Endothelial cell of umbilical vein (primary cell): ENCODE measurements around the gene NEAT1. TPM values are rescaled to one million over a fixed set of nuclear protein-coding genes. Genes with fewer than 3 reads are reported as not detected.

ENCODE experiments used
- BruUV-seq: library from RNA; stranded (reverse); fragments of 400-500 nt; replicated peaks from 2 replicates; lab custom pipeline; 2021; lab: Mats Ljungman, UMichigan
- CTCF ChIA-PET: fragments of 300-600, 350-600 bp; sonication (Branson Sonifier 250); formaldehyde crosslinking; loops from one replicate; lab custom pipeline; 2021; ENCODE audit warnings: antibody characterized with exemption, inconsistent platforms; lab: Charles Lee
- POLR2A ChIA-PET: fragments of 300-600, 350-600 bp; sonication (Branson Sonifier 250); formaldehyde crosslinking; loops from one replicate; lab custom pipeline; 2021; ENCODE audit warnings: antibody characterized with exemption, inconsistent platforms; lab: Charles Lee
- DNase-seq: peaks from one replicate; pipeline ENCODE4 v3.0.0-alpha.2; 2011; ENCODE audit warnings: low read depth, low spot score
- FAIRE-seq: peaks from 2 replicates; lab custom pipeline; 2011; peaks lifted over from hg19 to GRCh38; lab: Jason Lieb, UNC
- H2AFZ ChIP-seq: 2 replicates; pipeline ENCODE4 v1.6.0; 2012; ENCODE audit warnings: low read depth, low read length, control low read depth, inconsistent platforms
- H3K27ac ChIP-seq: 2 replicates; pipeline ENCODE4 v1.5.1; 2011; ENCODE audit warnings: low read depth, mild to moderate bottlenecking, control low read depth, low read length, moderate library complexity; ENCODE audit not compliant: insufficient read depth
- H3K27me3 ChIP-seq, 2 experiments: 2 replicates each; pipeline versions ENCODE4 v1.6.0 to v1.6.1; 2011; ENCODE audit warnings: low read length in 2 of 2, mixed read lengths in 1 of 2; ENCODE audit not compliant: control insufficient read depth in 2 of 2, insufficient read depth in 2 of 2
- H3K36me3 ChIP-seq, 2 experiments: 2 replicates in 1 of 2; 3 replicates in 1 of 2; pipeline ENCODE4 v1.5.1; 2011; ENCODE audit warnings: low read length in 2 of 2, mild to moderate bottlenecking in 1 of 2, moderate library complexity in 1 of 2; ENCODE audit not compliant: control insufficient read depth in 2 of 2, insufficient read depth in 2 of 2; ENCODE audit errors: extremely low read depth in 1 of 2
- H3K4me1 ChIP-seq: 3 replicates; pipeline ENCODE4 v1.5.1; 2011; ENCODE audit warnings: mild to moderate bottlenecking, low read length; ENCODE audit not compliant: control insufficient read depth, insufficient read depth; ENCODE audit errors: extremely low read depth
- H3K4me2 ChIP-seq: 2 replicates; pipeline ENCODE4 v1.6.1; 2011; ENCODE audit warnings: low read length, control low read depth, mixed read lengths; ENCODE audit not compliant: insufficient read depth
- H3K4me3 ChIP-seq, 3 experiments: fragments of 200-600 bp in 1 of 3; sonication (generic), shearing (Covaris generic) in 1 of 3; replicated peaks in 1 of 3; 2 replicates each; pipeline ENCODE4 v1.5.1; 2011 to 2016; ENCODE audit warnings: control low read depth in 3 of 3, low read length in 3 of 3, mild to moderate bottlenecking in 2 of 3, inconsistent platforms in 1 of 3, low read depth in 1 of 3, moderate library complexity in 1 of 3; ENCODE audit not compliant: insufficient read depth in 1 of 3
- H3K79me2 ChIP-seq: 2 replicates; pipeline ENCODE4 v1.6.0; 2012; ENCODE audit warnings: low read length, inconsistent platforms; ENCODE audit not compliant: control insufficient read depth, insufficient read depth
- H3K9ac ChIP-seq: replicated peaks from 2 replicates; pipeline ENCODE3; 2011; ENCODE audit warnings: low read length, control low read depth; ENCODE audit not compliant: insufficient read depth; ENCODE audit errors: extremely low read depth
- H3K9me1 ChIP-seq: replicated peaks from 3 replicates; pipeline ENCODE4 v1.6.0; 2011; ENCODE audit warnings: mild to moderate bottlenecking, low read length; ENCODE audit not compliant: control insufficient read depth, insufficient read depth; ENCODE audit errors: extremely low read depth
- H3K9me3 ChIP-seq: replicated peaks from 2 replicates; pipeline ENCODE4 v1.5.1; 2012; ENCODE audit warnings: low read length, inconsistent platforms; ENCODE audit not compliant: control insufficient read depth, insufficient read depth
- H4K20me1 ChIP-seq: replicated peaks from 2 replicates; pipeline ENCODE3; 2011; ENCODE audit warnings: mild to moderate bottlenecking, low read length; ENCODE audit not compliant: control insufficient read depth, insufficient read depth; ENCODE audit errors: extremely low read depth
- JUN ChIP-seq: IDR thresholded peaks from 2 replicates; pipeline ENCODE4 v1.6.1; 2011; ENCODE audit warnings: borderline replicate concordance, low read depth; ENCODE audit not compliant: insufficient read length, insufficient read depth
- MAX ChIP-seq: IDR thresholded peaks from 2 replicates; pipeline ENCODE4 v1.6.1; 2011; ENCODE audit not compliant: insufficient read depth, insufficient read length
- MYC ChIP-seq: IDR thresholded peaks from one replicate; pipeline ENCODE4 v1.6.1; 2011; ENCODE audit warnings: mild to moderate bottlenecking, low read depth, low read length
- POLR2A ChIP-seq: IDR thresholded peaks from 2 replicates; pipeline ENCODE4 v1.6.1; 2012; ENCODE audit warnings: low read depth, mild to moderate bottlenecking, control low read depth, low read length
- POLR2AphosphoS5 ChIP-seq: IDR thresholded peaks from 2 replicates; pipeline ENCODE4 v1.6.1; 2012; ENCODE audit warnings: low read depth, mild to moderate bottlenecking, control low read depth, low read length, moderate library complexity; ENCODE audit not compliant: insufficient read depth
- dilution Hi-C: fragments of 300-500 bp; cut with MboI; formaldehyde crosslinking; loops from one replicate; pipeline ENCODE4 v1.15.0; 2019; ENCODE audit warnings: low sequenced_read_pairs; ENCODE audit not compliant: extremely low pct_ligation_motif_present
- intact Hi-C: fragments of 100-400 bp; cut with micrococcal nuclease; formaldehyde crosslinking; loops from one replicate; pipeline ENCODE4 v1.10.0; 2022
- polyA plus RNA-seq, 4 experiments: library from polyadenylated mRNA; depleted of rRNA in 3 of 4; stranded (reverse) in 3 of 4; unstranded in 1 of 4; fragments of >200 nt; gene quantifications; 2 replicates each; pipeline versions ENCODE4 v1.2.1 to v1.2.3, GENCODE V29; 2011 to 2012; ENCODE audit warnings: missing spikeins in 1 of 4
- total RNA-seq: library from RNA; stranded (reverse); gene quantifications from 2 replicates; pipeline ENCODE4 v1.2.3, GENCODE V29; 2021
- TF ChIP-seq, protein P1 (sequence below), 2 donors: IDR thresholded peaks; 1 replicate in 1 of 2; 2 replicates in 1 of 2; pipeline ENCODE4 v1.5.1; 2011; ENCODE audit warnings: low read length in 2 of 2, mild to moderate bottlenecking in 2 of 2, moderate library complexity in 2 of 2, control low read depth in 1 of 2, inconsistent platforms in 1 of 2, low read depth in 1 of 2; ENCODE audit not compliant: insufficient read depth in 1 of 2; ENCODE audit errors: extremely low read depth in 1 of 2

Gene NEAT1
- total and polyA plus RNA-seq, 2 donors (not counting 3 experiments of a cell fraction or from before 2014, with no cell fraction given) = 34.4 to 957 TPM

DNA sequence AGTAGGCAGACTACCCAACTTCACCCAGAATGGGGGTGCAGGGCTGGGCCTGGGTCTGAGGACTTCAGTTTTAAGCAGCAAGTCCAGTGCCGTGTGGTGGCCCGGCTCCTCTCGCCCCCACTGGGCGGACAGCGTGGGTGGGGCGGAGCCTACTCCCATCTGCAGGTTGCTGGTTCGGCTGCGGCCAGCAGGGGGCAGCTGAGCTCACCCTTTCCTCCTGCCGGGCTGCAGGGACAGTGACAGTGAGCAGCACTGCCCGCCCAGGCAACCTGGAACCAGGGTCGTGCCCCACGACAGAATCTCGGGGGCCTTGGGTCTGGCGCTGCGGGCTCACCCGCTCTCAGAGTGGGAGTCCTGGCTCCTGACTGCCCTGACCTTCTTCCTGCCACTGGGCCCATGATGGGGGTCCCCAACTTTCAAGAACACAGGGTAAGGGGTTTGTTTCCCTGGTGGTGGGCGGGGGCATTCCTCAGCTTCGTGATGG, 6.2 kb upstream of the NEAT1 start:
- H3K4me3 ChIP-seq = no peak overlapping the region
- H3K79me2 ChIP-seq = peaks cover 24% of the 10 kb centered on the region
- peak; percentile 86 for DNase-seq
- TF ChIP-seq JUN (no peak), MAX (no peak), MYC (peak; percentile 48), POLR2AphosphoS5 (peak; percentile 70), POLR2A (peak; percentile 47)
- TF ChIP-seq, protein P1, sequence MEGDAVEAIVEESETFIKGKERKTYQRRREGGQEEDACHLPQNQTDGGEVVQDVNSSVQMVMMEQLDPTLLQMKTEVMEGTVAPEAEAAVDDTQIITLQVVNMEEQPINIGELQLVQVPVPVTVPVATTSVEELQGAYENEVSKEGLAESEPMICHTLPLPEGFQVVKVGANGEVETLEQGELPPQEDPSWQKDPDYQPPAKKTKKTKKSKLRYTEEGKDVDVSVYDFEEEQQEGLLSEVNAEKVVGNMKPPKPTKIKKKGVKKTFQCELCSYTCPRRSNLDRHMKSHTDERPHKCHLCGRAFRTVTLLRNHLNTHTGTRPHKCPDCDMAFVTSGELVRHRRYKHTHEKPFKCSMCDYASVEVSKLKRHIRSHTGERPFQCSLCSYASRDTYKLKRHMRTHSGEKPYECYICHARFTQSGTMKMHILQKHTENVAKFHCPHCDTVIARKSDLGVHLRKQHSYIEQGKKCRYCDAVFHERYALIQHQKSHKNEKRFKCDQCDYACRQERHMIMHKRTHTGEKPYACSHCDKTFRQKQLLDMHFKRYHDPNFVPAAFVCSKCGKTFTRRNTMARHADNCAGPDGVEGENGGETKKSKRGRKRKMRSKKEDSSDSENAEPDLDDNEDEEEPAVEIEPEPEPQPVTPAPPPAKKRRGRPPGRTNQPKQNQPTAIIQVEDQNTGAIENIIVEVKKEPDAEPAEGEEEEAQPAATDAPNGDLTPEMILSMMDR (IDR thresholded peaks at IDR 0.05; ENCODE audit: extremely low read depth in 1 of 2, insufficient read depth in 1 of 2, low read depth in 1 of 2, low read length in 2 of 2) = peak; percentile 97 to 98
- H3K27ac ChIP-seq = no peak overlapping the region
- no peaks in the 10 kb centered on the region for H3K27me3 ChIP-seq
- peaks cover 50% of the 10 kb centered on the region for H3K4me1 ChIP-seq
- peak overlapping the region; percentile 35 for H3K4me2 ChIP-seq
- CTCF ChIA-PET = interaction anchor here (0.6 to 4.8 kb wide), 31 partner anchors 9 to 141 kb away, joined by 3 to 105 read pairs (median 5); partner anchors contain the start of gene SLC25A45
- H2AFZ ChIP-seq = peak overlapping the region; percentile 22
- no TSS peak for BruUV-seq
- POLR2A ChIA-PET = interaction anchor here (0.6 to 10.0 kb wide), 4 partner anchors 9 to 90 kb away, joined by 3 to 127 read pairs (median 19); partner anchors contain the start of gene MALAT1
- peak; percentile 93 for FAIRE-seq
- dilution Hi-C loops = no loop called here
- H3K9ac ChIP-seq = peak overlapping the region; percentile 25
- H4K20me1 ChIP-seq = no peaks in the 10 kb centered on the region
- intact Hi-C loops = loop anchor here (1.0 to 10.0 kb wide), 3 partner anchors 14 to 94 kb away; no protein-coding TSS in a partner anchor
- peaks cover 0 to 14% of the 10 kb centered on the region in 2 experiments for H3K36me3 ChIP-seq
- no peaks in the 10 kb centered on the region for H3K9me3 ChIP-seq
- no peaks in the 10 kb centered on the region for H3K9me1 ChIP-seq
